Measurements from ENCODE around the gene SULT4A1. TPM values are rescaled to one million over a fixed set of nuclear protein-coding genes. Genes with fewer than 3 reads are reported as not detected.
"Not testable (repeated sequence)": the region's sequence is repeated elsewhere in the genome, so short reads cannot be mapped to it uniquely, and the experiment has no call there.

SULT4A1 gene
- total RNA-seq, 1 donor from 2014 or later = 6.6 TPM

GRCh38 chr22:43869799-43870198 lies 7.5 kb upstream of the SULT4A1 start:
- Mint-ChIP-seq H3K27me3 (peaks cover 40% of the 10 kb centered on the region), H3K36me3 (ENCODE audit: insufficient read depth) (no peaks in the 10 kb centered on the region), H3K9me3 (ENCODE audit: low read depth) (peaks cover 13% of the 10 kb centered on the region), H3K4me1 (ENCODE audit: low read depth) (no peaks in the 10 kb centered on the region), H3K4me3 (ENCODE audit: low read depth) (no peak overlapping the region), H3K27ac (no peak overlapping the region)
- TF ChIP-seq CTCF (IDR thresholded peaks at IDR 0.05; ENCODE audit: unreplicated experiment) = no peak
- no peak for DNase-seq (ENCODE audit: low spot score, unreplicated experiment)

GRCh38 chr22:43869001-43869400 lies 6.7 kb upstream of the SULT4A1 start:
- H3K27ac Mint-ChIP-seq; DNase-seq (ENCODE audit: low spot score, unreplicated experiment); H3K4me1 Mint-ChIP-seq (ENCODE audit: low read depth); H3K4me3 Mint-ChIP-seq (ENCODE audit: low read depth); H3K36me3 Mint-ChIP-seq (ENCODE audit: insufficient read depth): not testable (repeated sequence)
- peaks cover 42% of the 10 kb centered on the region for H3K27me3 Mint-ChIP-seq
- H3K9me3 Mint-ChIP-seq (ENCODE audit: low read depth) = peaks cover 13% of the 10 kb centered on the region

GRCh38 chr22:43867839-43868635 lies 5.7 kb upstream of the SULT4A1 start:
- Mint-ChIP-seq H3K4me3 (ENCODE audit: low read depth) (no peak overlapping the region), H3K9me3 (ENCODE audit: low read depth) (peaks cover 13% of the 10 kb centered on the region), H3K27ac (no peak overlapping the region), H3K36me3 (ENCODE audit: insufficient read depth) (no peaks in the 10 kb centered on the region), H3K27me3 (peaks cover 43% of the 10 kb centered on the region), H3K4me1 (ENCODE audit: low read depth) (no peaks in the 10 kb centered on the region)
- peak; percentile 75 for DNase-seq (ENCODE audit: low spot score, unreplicated experiment)
- TF ChIP-seq CTCF (IDR thresholded peaks at IDR 0.05; ENCODE audit: unreplicated experiment) = no peak

GRCh38 chr22:43862882-43863202 lies 529 bp upstream of the SULT4A1 start:
- no peak for TF ChIP-seq CTCF (IDR thresholded peaks at IDR 0.05; ENCODE audit: unreplicated experiment)
- no peaks in the 10 kb centered on the region for H3K4me1 Mint-ChIP-seq (ENCODE audit: low read depth)
- H3K27ac Mint-ChIP-seq = peak overlapping the region; percentile 87
- no peak for DNase-seq (ENCODE audit: low spot score, unreplicated experiment)
- no peaks in the 10 kb centered on the region for H3K36me3 Mint-ChIP-seq (ENCODE audit: insufficient read depth)
- H3K27me3 Mint-ChIP-seq = peaks cover 43% of the 10 kb centered on the region
- peak overlapping the region; percentile 74 for H3K4me3 Mint-ChIP-seq (ENCODE audit: low read depth)
- no peaks in the 10 kb centered on the region for H3K9me3 Mint-ChIP-seq (ENCODE audit: low read depth)

GRCh38 chr22:43861529-43861928 lies 784 bp downstream of the SULT4A1 start:
- Mint-ChIP-seq H3K4me3 (ENCODE audit: low read depth) (peak overlapping the region; percentile 69), H3K27ac (peak overlapping the region; percentile 16), H3K4me1 (ENCODE audit: low read depth) (no peaks in the 10 kb centered on the region), H3K27me3 (peaks cover 43% of the 10 kb centered on the region), H3K9me3 (ENCODE audit: low read depth) (peaks cover 8% of the 10 kb centered on the region), H3K36me3 (ENCODE audit: insufficient read depth) (peaks cover 2% of the 10 kb centered on the region)
- no peak for DNase-seq (ENCODE audit: low spot score, unreplicated experiment)
- no peak for TF ChIP-seq CTCF (IDR thresholded peaks at IDR 0.05; ENCODE audit: unreplicated experiment)

GRCh38 chr22:43860831-43861230 lies 1.5 kb downstream of the SULT4A1 start:
- H3K36me3 Mint-ChIP-seq (ENCODE audit: insufficient read depth) = peaks cover 2% of the 10 kb centered on the region
- no peak for DNase-seq (ENCODE audit: low spot score, unreplicated experiment)
- peaks cover 8% of the 10 kb centered on the region for H3K9me3 Mint-ChIP-seq (ENCODE audit: low read depth)
- peak overlapping the region; percentile 60 for H3K27ac Mint-ChIP-seq
- H3K27me3 Mint-ChIP-seq = peaks cover 39% of the 10 kb centered on the region
- TF ChIP-seq CTCF (IDR thresholded peaks at IDR 0.05; ENCODE audit: unreplicated experiment) = no peak
- H3K4me3 Mint-ChIP-seq (ENCODE audit: low read depth) = peak overlapping the region; percentile 69
- H3K4me1 Mint-ChIP-seq (ENCODE audit: low read depth) = no peaks in the 10 kb centered on the region
